GM10847 (cell line): ENCODE results near the gene BCAS3.

Experiments used
- POLR2A ChIP-seq: IDR thresholded peaks from 2 replicates; pipeline ENCODE4 v1.6.1; 2011; ENCODE audit not compliant: insufficient read length; ENCODE audit errors: extremely low read depth

BCAS3 gene

DNA sequence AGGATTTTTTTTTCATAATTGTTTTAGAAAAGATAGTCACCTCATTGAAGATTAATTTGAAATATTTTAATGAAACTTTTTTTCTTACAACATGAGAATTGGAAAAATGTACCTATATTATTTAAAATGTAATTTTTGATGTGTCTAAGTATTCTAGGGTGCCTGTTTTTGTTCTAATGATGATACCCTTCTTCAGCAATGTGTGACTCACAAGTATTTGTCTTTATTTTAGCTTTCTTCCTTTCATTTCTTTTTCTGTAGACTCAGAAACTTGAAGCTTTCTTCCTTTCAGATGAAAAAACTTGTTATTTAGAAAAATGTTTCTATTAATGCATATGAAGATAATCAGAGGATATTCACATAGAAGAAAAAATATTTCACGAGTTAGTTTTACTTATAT is 231.8 kb downstream of the BCAS3 start:
- no peak for TF ChIP-seq POLR2A

DNA sequence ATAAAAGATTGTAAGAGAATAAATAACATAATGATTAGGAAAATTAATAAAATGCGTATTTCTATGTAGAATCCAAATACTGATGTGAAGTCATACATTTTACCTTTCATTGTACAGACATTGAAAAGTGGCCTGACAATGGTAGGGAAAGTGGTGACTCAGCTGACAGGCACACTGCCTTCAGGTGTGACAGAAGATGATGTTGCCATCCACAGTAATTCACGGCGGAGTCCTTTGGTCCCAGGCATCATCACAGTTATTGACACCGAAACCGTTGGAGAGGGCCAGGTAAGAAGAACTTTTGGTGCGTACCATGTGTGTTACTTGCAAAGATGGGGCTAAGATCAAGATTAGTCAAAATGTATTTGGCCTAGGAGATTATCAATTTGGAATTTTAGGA is 232.8 kb downstream of the BCAS3 start:
- no peak for TF ChIP-seq POLR2A

DNA sequence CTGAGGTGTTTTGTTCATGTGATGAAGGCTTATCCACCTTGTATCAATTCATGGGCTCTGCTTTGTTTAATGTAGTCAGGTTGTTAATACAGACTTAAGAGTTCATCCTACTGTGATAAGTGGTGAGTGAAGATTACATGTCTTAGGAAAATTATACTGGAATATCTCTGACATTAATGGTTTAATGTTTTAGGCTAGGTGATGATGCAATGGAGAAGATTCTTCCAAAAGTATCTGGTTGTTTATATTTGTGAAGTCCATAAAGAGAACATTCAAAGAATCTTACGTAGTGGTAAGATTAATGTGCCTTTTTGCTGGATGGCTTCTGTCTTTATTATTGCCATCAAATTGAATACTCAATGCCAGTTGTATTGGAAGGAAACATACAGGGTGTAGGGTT is 236.4 kb downstream of the BCAS3 start:
- TF ChIP-seq POLR2A = no peak

DNA sequence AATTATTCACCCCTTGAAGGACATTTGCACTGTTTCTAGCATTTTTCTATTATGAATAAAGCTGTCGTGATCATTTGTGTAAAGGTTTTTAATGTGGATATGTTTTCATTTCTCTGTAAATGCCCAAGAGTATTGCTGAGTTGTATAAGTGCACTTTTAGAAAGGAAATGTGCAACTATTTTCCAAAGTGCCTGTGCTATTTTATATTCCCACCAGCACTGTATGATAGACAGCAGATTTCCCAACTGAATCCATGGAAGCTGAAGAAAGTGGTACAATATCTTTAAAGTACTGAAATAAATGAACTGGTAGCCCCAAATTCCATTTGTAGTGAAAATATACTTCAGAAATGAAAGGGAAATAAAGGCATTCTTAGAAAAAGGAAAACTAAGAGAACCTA is 238.4 kb downstream of the BCAS3 start:
- TF ChIP-seq POLR2A = no peak

DNA sequence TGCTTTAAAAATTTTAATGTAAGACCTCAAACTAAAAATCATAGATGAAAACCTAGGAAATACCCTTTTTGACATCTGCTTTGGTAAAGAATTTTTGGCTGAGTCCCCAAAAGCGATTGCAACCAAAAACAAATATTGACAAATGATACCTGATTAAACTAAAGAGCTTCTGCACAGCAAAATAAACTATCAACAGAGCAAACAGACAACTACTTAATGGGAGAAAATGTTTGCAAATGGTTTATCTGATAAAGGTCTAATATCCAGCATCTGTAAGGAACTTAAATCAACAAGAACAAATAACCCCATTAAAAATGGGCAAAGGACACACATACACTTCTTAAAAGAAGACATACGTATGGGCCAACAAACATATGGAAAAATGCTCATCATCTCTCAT is 242.5 kb downstream of the BCAS3 start:
- no peak for TF ChIP-seq POLR2A

DNA sequence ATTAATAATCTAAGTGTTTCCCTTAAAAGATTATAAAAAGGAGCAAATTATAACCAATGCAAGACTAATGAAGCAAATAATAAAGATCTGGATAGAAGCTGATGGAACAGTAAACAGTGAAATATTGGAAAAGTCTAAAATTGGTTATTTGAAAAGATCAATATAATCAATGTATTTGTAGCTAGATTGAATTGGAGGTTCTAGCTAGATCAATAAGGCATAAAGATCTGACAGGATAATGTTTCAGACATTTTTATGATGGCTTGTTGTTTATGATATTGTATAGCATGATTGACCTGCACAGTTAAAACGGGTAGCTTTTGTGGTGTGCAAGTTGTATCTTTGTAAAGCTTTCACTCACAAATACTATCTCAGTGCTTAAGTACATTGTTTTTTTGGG is 245.3 kb downstream of the BCAS3 start:
- TF ChIP-seq POLR2A = no peak

DNA sequence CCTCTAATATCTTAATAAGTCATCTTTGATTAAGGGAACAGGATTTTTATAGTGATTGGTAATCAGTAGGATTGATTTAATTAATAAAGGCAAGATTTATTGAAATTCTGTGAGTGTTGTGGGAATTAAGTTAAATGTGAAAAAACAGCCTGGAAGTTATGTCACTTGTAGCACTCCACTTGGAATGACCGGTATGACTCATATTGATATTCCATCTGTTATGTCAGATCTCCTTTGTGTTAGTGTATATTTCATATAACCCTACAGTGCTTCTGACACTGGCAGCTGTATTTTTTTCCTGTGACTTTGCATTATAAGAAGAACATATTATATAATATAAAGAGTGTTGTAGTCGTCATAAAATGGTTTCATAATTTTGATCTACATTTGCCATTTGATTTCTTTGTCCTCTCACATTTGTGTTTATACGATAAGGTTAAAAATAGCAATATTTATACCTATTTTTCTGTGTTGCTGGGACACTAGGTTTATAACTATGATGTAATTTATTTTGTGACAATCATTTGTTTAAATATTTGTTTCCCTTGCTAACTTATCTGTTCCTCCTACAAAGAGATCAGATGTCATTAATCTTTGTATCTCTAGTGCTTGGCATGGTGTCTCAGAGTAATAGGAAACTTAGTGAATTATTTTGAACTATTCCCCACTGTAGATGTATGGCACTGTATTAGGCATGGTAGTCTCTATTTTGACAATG is 249.0 kb downstream of the BCAS3 start:
- TF ChIP-seq POLR2A = no peak

DNA sequence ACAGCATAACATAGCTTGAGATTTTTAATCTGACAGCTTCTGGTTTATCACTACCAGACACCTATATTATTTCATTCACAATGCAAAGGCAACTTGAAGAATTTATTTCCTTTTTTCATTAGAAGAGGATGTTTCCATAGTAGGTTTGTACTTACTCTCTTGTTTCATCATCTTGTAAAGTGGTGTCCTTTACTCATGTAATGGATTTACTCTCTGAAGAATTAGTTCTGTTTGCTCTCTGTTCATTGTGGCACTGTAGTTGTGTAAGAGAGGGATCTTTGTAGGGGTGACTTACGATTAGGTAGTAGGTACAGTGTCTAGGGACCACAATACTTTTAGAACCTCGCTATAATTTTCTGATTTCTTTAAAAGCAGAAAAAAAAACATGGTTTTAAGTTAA is 256.1 kb downstream of the BCAS3 start:
- TF ChIP-seq POLR2A = no peak

DNA sequence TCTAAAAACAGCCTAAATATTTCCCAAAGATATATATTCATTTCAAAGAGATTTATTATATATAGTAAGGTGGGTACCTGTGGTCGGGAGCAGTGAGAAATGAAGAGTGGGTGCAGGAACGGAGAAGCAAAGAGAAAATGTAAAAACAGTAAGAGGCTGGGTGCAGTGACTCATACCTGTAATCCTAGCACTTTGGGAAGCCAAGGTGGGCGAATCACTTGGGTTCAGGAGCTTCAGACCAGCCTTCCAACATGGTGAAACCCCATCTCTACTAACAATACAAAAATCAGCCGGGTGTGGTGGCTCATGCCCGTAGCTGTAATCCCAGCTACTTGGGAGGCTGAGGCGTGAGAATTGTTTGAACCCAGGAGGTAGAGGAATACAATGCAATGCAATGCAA is 257.1 kb downstream of the BCAS3 start:
- no peak for TF ChIP-seq POLR2A

DNA sequence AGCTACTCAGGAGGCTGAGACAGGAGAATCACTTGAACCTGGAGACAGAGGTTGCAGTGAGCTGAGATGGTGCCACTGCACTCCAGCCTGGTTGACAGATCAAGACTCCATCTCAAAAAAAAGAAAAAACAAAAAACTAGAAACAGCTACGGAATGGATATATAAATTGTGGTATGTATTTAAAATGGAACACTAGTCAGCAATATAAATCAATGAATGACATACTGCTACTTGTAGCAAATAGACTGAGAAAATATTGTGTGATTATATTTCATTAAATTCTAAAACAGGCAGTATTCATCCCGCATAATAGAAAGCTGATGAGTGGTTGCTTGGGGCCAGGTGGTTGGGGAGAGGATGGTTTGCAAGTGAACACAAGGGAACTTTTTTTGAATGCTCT is 261.7 kb downstream of the BCAS3 start:
- no peak for TF ChIP-seq POLR2A

DNA sequence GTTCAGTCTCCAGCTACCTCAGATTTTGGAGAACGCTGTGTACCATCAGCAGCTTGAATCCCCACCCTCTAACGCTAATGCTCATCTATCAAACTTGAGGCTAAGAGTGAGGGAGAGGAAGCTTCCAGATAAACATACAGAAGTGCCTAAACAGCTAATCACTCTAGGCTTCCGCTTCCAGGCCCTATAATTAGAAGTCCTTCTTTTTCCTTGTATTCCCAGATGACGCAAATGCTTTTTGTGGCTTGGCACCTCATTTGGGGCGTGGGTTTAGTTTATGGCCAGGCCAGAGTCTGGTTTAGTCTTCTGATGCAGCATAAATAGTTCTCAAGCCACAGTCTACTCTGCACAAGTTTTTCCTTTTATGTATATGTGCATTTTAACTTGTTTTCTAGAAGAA is 263.4 kb downstream of the BCAS3 start:
- TF ChIP-seq POLR2A = no peak

DNA sequence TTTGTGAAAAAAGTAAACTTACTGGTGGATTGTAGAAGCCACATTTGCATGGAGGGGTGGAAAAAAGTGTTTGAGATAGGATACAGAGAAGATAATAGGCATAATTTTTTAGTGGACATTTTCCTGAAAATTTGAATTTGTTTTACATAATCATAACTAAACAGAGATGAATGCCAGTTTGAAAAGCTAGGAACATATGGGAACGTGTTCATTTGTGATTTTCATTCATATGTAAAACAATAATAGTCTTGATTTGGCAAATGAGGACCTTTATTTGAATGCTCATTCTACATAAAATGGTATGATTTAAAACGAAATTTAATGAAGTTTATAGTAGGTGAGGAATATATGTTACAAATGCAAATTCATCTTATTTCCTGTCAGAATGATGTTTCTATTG is 263.9 kb downstream of the BCAS3 start:
- no peak for TF ChIP-seq POLR2A

DNA sequence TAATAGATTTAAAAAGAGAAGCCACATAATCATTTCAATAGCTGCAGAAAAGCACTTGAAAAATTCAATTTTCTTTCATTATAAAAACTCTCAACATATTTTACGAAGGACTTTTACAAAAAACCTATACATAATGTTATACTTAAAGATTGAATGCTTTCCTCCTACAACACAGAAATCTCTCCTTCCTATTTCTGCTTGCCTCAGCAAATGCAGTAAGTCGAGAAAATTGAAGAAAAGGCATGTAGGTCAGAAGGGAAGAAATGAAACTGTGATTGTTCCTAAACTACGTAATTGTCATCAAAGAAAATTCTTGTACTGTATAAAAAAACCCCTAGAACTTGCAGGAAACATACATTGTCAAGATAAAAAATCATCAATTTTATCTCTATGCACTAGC is 267.1 kb downstream of the BCAS3 start:
- no peak for TF ChIP-seq POLR2A

DNA sequence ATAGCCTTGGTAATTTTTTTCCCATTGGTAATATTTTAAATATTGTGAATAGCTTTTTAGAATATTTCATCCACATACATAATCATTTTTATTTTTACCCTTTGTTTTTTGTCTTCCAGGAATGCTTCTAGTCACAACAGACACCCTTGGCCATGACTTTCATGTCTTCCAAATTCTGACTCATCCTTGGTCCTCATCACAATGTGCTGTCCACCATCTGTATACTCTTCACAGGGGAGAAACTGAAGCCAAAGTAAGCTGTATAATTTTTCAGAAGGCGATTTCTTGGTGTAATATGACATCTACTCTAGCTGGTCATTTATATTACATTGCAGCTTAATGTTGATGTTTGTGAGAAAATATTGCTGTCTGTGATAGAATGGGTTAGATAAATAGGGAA is 269.4 kb downstream of the BCAS3 start:
- TF ChIP-seq POLR2A = no peak

DNA sequence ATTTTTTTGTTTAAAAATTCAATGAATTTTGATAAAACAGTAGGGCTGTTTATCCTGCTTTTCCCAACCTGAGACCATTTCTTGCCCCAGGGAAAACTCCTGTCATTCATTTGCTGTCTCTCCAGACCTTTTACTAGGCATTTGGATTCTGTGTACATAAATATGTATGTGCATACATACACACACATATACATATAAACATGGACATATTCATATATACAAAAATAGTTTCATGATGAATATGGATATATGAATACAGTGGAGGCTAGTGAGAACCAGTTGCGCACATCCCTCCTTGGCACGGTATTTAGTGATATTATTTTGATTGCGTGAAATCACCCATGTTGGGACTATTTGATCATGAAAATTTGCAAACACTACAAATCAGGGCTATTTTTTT is 269.9 kb downstream of the BCAS3 start:
- no peak for TF ChIP-seq POLR2A

DNA sequence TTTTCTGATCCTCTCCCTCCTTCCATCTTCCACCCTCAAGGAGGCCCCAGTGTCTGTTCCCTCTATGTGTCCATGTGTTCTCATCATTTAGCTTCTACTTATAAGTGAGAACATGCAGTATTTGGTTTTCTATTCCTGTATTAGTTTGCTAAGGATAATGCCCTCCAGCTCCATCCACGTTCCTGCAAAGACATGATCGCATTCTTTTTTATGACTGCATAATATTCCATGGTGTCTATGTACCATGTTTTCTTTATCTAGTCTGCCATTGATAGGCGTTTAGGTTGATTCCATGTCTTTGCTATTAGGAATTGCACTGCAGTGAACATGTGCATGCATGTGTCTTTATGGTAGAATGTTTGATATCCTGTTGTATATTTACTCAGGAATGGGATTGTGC is 275.1 kb downstream of the BCAS3 start:
- TF ChIP-seq POLR2A = no peak

DNA sequence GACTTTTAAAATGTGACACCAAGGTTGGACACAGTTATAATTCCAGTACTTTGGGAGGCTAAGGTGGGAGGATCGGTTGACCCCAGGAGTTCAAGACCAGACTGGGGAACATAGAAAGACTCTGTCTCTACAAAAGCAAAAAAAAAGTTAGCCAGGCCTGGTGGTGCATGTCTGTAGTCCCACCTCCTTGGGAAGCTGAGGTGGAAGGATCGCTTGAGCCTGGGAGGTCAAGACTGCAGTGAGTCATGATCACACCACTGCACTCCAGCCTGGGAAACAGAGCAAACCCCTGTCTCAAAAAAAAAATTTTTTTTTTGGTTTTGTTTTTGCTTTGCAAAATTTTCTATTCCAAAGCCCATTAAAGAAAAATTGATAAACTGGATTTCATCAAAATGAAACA is 281.4 kb downstream of the BCAS3 start:
- TF ChIP-seq POLR2A = no peak
